ENCODE data around the gene SH3BP2.

The SH3BP2 gene

DNA sequence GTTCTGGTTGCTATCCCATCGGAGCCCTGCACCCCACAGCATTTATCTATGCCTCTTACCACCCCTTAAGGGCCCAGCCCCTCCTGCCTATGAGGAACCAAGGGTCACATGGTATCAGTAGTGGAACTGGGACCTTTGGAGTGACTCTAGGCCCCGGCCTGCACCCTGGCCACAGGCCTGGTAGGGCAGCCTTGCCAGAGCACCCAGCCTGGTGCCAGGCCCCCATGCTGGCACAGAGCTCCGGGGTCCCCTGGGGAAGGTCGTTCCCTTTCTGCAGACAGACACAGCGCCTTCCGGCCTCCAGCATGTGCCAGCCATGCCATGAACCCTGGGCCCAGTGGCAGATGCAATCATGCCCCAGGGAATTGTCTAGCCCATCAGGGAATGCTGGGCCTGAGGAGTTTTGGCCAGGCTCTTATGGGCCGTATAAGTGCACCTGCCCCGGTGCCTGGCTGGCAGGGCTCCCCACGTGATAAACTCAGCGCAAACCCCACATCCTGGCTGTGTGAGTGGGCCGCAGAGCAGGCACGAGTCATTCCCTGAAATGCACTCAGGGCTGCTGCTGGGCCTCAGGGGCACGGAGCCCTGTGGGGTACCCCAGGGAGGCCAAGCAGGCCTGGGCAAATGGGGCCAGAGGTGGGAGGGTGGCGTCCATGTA is 30.9 kb downstream of the SH3BP2 start:
- H3K4me3 ChIP-seq (replicated peaks; ENCODE audit: low read depth, low read length): no peak overlapping the region
- no peak for DNase-seq (ENCODE audit: low read depth)
- TF ChIP-seq, protein P1, sequence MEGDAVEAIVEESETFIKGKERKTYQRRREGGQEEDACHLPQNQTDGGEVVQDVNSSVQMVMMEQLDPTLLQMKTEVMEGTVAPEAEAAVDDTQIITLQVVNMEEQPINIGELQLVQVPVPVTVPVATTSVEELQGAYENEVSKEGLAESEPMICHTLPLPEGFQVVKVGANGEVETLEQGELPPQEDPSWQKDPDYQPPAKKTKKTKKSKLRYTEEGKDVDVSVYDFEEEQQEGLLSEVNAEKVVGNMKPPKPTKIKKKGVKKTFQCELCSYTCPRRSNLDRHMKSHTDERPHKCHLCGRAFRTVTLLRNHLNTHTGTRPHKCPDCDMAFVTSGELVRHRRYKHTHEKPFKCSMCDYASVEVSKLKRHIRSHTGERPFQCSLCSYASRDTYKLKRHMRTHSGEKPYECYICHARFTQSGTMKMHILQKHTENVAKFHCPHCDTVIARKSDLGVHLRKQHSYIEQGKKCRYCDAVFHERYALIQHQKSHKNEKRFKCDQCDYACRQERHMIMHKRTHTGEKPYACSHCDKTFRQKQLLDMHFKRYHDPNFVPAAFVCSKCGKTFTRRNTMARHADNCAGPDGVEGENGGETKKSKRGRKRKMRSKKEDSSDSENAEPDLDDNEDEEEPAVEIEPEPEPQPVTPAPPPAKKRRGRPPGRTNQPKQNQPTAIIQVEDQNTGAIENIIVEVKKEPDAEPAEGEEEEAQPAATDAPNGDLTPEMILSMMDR (IDR thresholded peaks at IDR 0.05; ENCODE audit: low read length, missing control alignments): no peak

DNA sequence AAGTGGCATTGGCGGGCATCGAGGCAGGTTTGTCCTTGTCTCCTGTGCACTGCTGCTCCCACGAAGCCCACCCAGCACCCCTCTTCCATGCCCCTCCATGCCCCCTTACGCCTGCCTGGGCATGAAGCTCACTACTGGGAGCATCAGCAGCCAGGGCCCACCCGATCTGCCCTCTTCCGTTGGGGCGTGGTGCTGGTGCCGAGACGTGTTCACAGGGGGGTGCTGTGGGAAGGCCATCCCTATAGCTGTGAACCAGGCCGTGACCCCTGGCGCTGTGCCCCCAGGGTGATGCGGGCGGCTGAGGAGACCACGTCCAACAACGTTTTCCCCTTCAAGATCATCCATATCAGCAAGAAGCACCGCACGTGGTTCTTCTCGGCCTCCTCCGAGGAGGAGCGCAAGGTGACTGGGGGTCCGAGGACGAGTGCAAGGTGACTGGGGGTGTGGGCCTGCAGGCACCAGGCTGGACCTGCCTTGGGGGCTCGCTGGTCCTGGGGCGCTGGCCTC is 31.5 kb downstream of the SH3BP2 start:
- TF ChIP-seq, protein P1 (IDR thresholded peaks at IDR 0.05; ENCODE audit: low read length, missing control alignments): no peak
- H3K4me3 ChIP-seq (replicated peaks; ENCODE audit: low read depth, low read length): no peak overlapping the region
- DNase-seq (ENCODE audit: low read depth): no peak

DNA sequence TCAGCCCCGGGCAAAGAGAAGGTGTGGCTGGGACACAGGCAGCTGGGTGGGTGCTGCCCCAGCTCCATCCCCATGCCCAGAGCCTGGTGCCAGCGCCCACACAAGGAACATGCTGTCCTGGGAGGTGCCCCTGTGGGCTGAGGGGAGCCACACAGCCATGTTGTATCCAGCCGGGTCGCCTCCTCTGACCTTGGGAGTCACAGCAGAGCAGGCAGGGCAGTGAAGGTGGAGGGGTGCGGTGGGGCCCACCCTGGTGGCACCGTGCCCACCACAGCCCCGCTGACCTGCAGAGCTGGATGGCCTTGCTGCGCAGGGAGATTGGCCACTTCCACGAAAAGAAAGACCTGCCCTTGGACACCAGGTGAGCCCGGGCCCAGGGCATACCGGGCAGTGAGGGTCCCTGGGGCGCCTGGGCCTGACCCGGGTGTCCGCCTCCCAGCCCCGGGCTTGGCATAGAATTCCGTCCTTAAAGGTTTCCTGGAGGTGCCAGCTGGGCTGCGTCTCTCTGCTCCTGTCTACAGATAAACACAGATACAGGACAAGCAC is 32.0 kb downstream of the SH3BP2 start:
- DNase-seq (ENCODE audit: low read depth): no peak
- no peak overlapping the region for H3K4me3 ChIP-seq (replicated peaks; ENCODE audit: low read depth, low read length)
- TF ChIP-seq, protein P1 (IDR thresholded peaks at IDR 0.05; ENCODE audit: low read length, missing control alignments): no peak

DNA sequence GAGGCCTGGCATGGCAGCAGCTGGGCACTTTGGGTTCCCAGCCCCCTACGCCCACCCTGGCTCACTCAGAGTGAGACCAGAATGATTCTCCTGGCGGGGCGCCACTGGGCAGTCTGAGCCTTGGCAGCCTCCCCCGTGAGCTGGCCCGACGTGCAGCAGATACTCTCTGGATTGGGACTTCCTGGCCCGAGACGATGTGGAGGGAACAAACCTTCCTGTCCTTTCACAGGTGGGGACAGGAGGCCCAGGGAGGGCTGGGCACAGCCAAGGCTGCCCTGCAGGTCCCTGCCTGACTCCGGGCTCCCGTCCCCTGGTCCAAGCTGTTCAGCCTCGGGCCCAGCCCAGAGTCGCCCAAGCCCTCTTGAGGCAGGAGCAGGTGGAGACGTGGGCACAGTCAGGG is 32.9 kb downstream of the SH3BP2 start:
- DNase-seq (ENCODE audit: low read depth): no peak

DNA sequence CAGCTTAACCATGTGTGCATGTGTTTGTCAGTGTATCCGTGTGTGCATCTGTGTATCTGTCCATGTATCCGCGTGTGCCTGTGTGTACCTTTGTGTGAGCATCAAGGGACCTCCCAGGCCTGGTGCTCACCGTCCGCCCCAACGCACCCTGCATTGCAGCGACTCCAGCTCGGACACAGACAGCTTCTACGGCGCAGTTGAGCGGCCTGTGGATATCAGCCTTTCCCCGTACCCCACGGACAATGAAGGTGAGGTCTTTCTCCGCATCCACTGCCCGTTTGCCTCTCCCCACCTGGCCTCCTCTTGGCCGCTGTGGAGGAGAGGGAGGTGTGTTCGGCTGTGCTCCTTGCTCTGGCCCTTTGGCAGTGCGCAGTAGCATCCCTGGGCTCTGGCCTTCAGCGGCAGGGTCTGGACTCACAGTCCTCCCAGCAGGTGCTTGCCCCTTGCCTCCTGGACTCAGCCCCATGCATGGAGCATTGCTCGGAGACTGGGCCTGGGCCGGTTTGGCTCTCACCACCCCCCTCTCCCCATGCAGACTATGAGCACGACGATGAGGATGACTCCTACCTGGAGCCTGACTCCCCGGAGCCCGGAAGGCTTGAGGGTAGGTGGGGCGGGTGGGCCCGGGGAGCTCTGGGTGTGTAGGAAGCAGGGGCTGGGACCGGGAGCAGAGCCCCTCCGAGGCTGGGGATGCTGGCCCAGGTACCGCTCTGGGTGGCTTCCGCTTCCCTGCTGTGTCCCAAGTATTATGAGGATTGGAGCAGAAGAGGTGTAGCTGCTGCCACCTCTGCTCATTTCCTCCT is 34.4 kb downstream of the SH3BP2 start:
- no peak overlapping the region for H3K4me3 ChIP-seq (replicated peaks; ENCODE audit: low read depth, low read length)
- TF ChIP-seq, protein P1 (IDR thresholded peaks at IDR 0.05; ENCODE audit: low read length, missing control alignments): no peak
- DNase-seq (ENCODE audit: low read depth): no peak

More for the DNA sequence above, 32.9 kb downstream of the SH3BP2 start:
- TF ChIP-seq, protein P1 (IDR thresholded peaks at IDR 0.05; ENCODE audit: low read length, missing control alignments): no peak
- no peak overlapping the region for H3K4me3 ChIP-seq (replicated peaks; ENCODE audit: low read depth, low read length)

DNA sequence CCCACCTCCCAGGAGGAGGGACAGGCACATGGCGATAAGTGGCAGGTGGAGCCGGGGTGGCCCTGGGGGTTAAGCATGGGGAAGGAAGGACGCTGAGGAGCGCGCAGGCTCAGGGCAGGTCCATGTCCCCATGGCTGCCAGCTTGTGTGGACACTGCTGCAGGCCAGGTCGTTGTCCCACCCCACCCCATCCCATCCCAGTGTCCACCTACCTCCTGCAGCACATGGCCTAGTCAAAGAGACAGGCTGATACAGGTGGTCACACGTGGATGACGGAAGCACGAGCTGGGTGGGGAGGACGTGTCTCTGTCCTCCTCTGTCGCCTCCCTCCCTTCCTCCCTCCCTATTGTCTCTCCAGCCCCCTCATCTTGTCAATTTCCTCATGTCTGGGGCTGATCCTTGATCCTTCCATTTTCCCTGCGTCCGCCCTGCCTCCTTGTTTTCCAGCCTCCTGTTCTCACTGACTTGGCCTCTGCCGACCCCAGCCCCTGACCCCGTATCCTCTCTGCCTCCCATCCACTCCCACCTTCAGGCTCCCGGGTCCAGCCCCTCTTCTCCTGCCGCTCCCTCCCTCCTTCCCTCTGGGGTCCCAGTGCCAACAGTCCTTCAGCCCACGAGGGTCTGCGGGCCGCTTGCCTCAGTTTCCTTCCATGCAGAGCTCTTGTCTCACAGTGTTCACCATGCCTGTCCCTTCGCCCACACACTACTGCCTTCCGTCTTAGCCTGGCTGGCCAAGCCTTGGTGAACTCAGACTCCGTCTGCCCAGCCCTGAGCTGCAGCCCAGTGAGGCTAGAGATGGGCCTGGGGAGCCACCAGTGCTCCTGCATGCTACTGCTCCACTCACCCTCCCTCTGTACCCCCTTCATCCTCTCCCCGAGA is 35.2 kb downstream of the SH3BP2 start:
- H3K4me3 ChIP-seq (replicated peaks; ENCODE audit: low read depth, low read length): no peak overlapping the region
- TF ChIP-seq, protein P1 (IDR thresholded peaks at IDR 0.05; ENCODE audit: low read length, missing control alignments): no peak
- no peak for DNase-seq (ENCODE audit: low read depth)
